ENCODE measurements around the gene ASPSCR1. TPM values are rescaled to one million over a fixed set of nuclear protein-coding genes. Genes with fewer than 3 reads are reported as not detected.
"Not testable (repeated sequence)": the region's sequence is repeated elsewhere in the genome, so short reads cannot be mapped to it uniquely, and the experiment has no call there.

ASPSCR1 gene
- total RNA-seq, 2 experiments from 2014 or later = 27.9 to 28.8 TPM

GRCh38 chr17:82037092-82037888 is 59.9 kb downstream of the ASPSCR1 start, which contains the start of gene DCXR:
TSS of gene DCXR (minus strand) at chr17:82037697. CDS start at chr17:82037682, 15 bp downstream.
- ChIA-PET POLR2A (interaction anchor here (0.7 to 1.4 kb wide), 10 partner anchors 12 to 177 kb away, joined by 3 to 7 read pairs (median 3); partner anchors contain the start of genes CENPX and LRRC45), CTCF (interaction anchor here (0.6 to 2.0 kb wide), 12 partner anchors 9 to 140 kb away, joined by 3 to 5 read pairs (median 3); partner anchors contain the start of genes LRRC45 and MAFG)

GRCh38 chr17:82037889-82038195 is 60.4 kb downstream of the ASPSCR1 start:
- POLR2A ChIA-PET = interaction anchor here (0.7 to 1.4 kb wide), 10 partner anchors 12 to 176 kb away, joined by 3 to 7 read pairs (median 3); partner anchors contain the start of genes CENPX and LRRC45
- CTCF ChIA-PET = interaction anchor here (0.6 to 2.0 kb wide), 11 partner anchors 8 to 141 kb away, joined by 3 to 5 read pairs (median 3); partner anchors contain the start of genes LRRC45 and MAFG

- CTCF ChIA-PET = interaction anchor here (0.6 to 0.9 kb wide), 3 partner anchors 10 to 623 kb away, joined by 3 to 4 read pairs (median 3); no protein-coding TSS in a partner anchor
- POLR2A ChIA-PET = not testable (repeated sequence)
Measured at GRCh38 chr17:82038796-82039409, 61.5 kb downstream of the ASPSCR1 start.

- POLR2A ChIA-PET = no interaction called here
- CTCF ChIA-PET = interaction anchor here (0.6 to 1.0 kb wide), 3 partner anchors 9 to 622 kb away, joined by 3 to 6 read pairs (median 4); no protein-coding TSS in a partner anchor
Measured at GRCh38 chr17:82039695-82040299, 62.4 kb downstream of the ASPSCR1 start.

- CTCF ChIA-PET = interaction anchor here (1.2 kb wide), 1 partner anchor 57 kb away, joined by 3 read pairs; the partner anchor contains the start of gene FASN
- POLR2A ChIA-PET = no interaction called here
Measured at GRCh38 chr17:82041144-82041814, 63.9 kb downstream of the ASPSCR1 start.

GRCh38 chr17:82042649-82043048 is 65.2 kb downstream of the ASPSCR1 start:
- POLR2A ChIA-PET = no interaction called here
- CTCF ChIA-PET = no interaction called here

GRCh38 chr17:82043507-82043906 is 66.1 kb downstream of the ASPSCR1 start:
- ChIA-PET CTCF (no interaction called here), POLR2A (no interaction called here)

GRCh38 chr17:82045936-82046484 is 68.6 kb downstream of the ASPSCR1 start:
- CTCF ChIA-PET = interaction anchor here (1.7 kb wide), 1 partner anchor 9 kb away, joined by 5 read pairs; the partner anchor contains the start of gene DCXR
- POLR2A ChIA-PET = no interaction called here

- POLR2A ChIA-PET = no interaction called here
- CTCF ChIA-PET = interaction anchor here (1.7 kb wide), 1 partner anchor 10 kb away, joined by 5 read pairs; the partner anchor contains the start of gene DCXR
Measured at GRCh38 chr17:82046903-82047302, 69.5 kb downstream of the ASPSCR1 start.

- CTCF ChIA-PET = no interaction called here
- POLR2A ChIA-PET = no interaction called here
Measured at GRCh38 chr17:82047379-82047778, 70.0 kb downstream of the ASPSCR1 start.

GRCh38 chr17:82047914-82048570 is 70.6 kb downstream of the ASPSCR1 start:
- POLR2A ChIA-PET = no interaction called here
- CTCF ChIA-PET = interaction anchor here (0.7 kb wide), 1 partner anchor 9 kb away, joined by 3 read pairs; no protein-coding TSS in a partner anchor

GRCh38 chr17:82048571-82048971 is 71.1 kb downstream of the ASPSCR1 start:
- CTCF ChIA-PET = interaction anchor here (0.7 kb wide), 1 partner anchor 10 kb away, joined by 3 read pairs; no protein-coding TSS in a partner anchor
- POLR2A ChIA-PET = no interaction called here

GRCh38 chr17:82049106-82049505 is 71.7 kb downstream of the ASPSCR1 start:
- POLR2A ChIA-PET = interaction anchor here (1.0 kb wide), 1 partner anchor 11 kb away, joined by 3 read pairs; the partner anchor contains the start of gene DCXR

GRCh38 chr17:82049521-82049971 is 72.1 kb downstream of the ASPSCR1 start:
- CTCF ChIA-PET = interaction anchor here (1.0 to 1.6 kb wide), 2 partner anchors 12 to 49 kb away, joined by 3 read pairs; partner anchors contain the start of gene DCXR
- POLR2A ChIA-PET = interaction anchor here (1.0 kb wide), 1 partner anchor 12 kb away, joined by 3 read pairs; the partner anchor contains the start of gene DCXR

More at GRCh38 chr17:82049106-82049505, 71.7 kb downstream of the ASPSCR1 start:
- CTCF ChIA-PET = interaction anchor here (1.0 to 1.6 kb wide), 2 partner anchors 12 to 50 kb away, joined by 3 read pairs; partner anchors contain the start of gene DCXR

GRCh38 chr17:82050152-82050760 is 72.8 kb downstream of the ASPSCR1 start:
- ChIA-PET CTCF (interaction anchor here (0.9 to 1.6 kb wide), 3 partner anchors 13 to 49 kb away, joined by 3 read pairs; partner anchors contain the start of gene DCXR), POLR2A (interaction anchor here (1.0 kb wide), 2 partner anchors 13 kb away, joined by 3 read pairs; partner anchors contain the start of gene DCXR)

GRCh38 chr17:82050761-82051641 is 73.6 kb downstream of the ASPSCR1 start:
- CTCF ChIA-PET = interaction anchor here (0.9 to 1.9 kb wide), 2 partner anchors 15 to 16 kb away, joined by 3 to 5 read pairs; partner anchors contain the start of gene DUS1L
- POLR2A ChIA-PET = interaction anchor here (1.0 kb wide), 1 partner anchor 13 kb away, joined by 3 read pairs; the partner anchor contains the start of gene DCXR

All from activated CD8-positive, alpha-beta memory T cell treated with anti-CD3 and anti-CD28 coated beads for 36 hours (primary cell).